Peyer's patch (tissue), 4 donors: ENCODE results near the gene ASGR1.

Experiments
- POLR2A ChIP-seq, 2 donors: fragments of 450-650 bp; IDR thresholded peaks; one replicate each; pipeline ENCODE4 v1.5.1; 2017; ENCODE audit warnings: antibody characterized with exemption in 2 of 2, mild to moderate bottlenecking in 2 of 2, moderate library complexity in 2 of 2
- TF ChIP-seq, protein P1 (sequence below), 6 experiments: fragments of 450-650 bp in 4 of 6; fragments of 200-600 bp in 2 of 6; sonication (generic) in 1 of 6; IDR thresholded peaks; one replicate each; pipeline ENCODE4 v1.5.1; 2017 to 2019; ENCODE audit warnings: antibody characterized with exemption in 6 of 6, mild to moderate bottlenecking in 3 of 6, moderate library complexity in 1 of 6

DNA sequence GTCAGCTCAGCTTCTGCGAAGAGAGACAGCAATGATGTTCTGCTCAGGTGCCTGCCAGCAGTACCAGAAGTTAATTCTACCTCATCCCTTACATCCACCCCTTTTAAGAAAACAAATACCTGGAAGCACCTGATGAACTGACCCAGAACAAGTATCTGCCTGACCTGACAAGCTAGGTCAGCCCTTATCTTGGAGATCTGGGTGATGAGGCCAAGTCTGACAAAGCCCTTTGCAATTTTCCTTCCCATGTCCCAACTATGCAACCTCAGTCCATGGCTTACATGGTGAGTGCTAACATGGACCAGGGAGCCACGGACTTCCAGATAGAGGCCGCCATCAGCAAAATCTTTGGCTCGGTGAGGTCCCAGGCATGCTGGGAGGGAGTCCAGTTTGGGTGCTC, 44.2 kb upstream of the ASGR1 start:
- TF ChIP-seq, protein P1, sequence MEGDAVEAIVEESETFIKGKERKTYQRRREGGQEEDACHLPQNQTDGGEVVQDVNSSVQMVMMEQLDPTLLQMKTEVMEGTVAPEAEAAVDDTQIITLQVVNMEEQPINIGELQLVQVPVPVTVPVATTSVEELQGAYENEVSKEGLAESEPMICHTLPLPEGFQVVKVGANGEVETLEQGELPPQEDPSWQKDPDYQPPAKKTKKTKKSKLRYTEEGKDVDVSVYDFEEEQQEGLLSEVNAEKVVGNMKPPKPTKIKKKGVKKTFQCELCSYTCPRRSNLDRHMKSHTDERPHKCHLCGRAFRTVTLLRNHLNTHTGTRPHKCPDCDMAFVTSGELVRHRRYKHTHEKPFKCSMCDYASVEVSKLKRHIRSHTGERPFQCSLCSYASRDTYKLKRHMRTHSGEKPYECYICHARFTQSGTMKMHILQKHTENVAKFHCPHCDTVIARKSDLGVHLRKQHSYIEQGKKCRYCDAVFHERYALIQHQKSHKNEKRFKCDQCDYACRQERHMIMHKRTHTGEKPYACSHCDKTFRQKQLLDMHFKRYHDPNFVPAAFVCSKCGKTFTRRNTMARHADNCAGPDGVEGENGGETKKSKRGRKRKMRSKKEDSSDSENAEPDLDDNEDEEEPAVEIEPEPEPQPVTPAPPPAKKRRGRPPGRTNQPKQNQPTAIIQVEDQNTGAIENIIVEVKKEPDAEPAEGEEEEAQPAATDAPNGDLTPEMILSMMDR (IDR thresholded peaks at IDR 0.05), result no peak
- no peak for TF ChIP-seq POLR2A (IDR thresholded peaks at IDR 0.05)
